NCI-H2081 treated with DMSO at 0.1 percent for 48 hours (cell line): ENCODE results near the gene TANGO2.

Source experiments
- DNase-seq: peaks from one replicate; lab custom pipeline; 2025; lab: John Stamatoyannopoulos, UW

The TANGO2 gene

GRCh38 chr22:19996694-19997384 lies 24.1 kb upstream of the TANGO2 start:
- DNase-seq = no peak

GRCh38 chr22:19997561-19998231 lies 23.2 kb upstream of the TANGO2 start:
- DNase-seq = no peak

- no peak for DNase-seq
Measured at GRCh38 chr22:19998232-19998951, 22.5 kb upstream of the TANGO2 start.

- no peak for DNase-seq
Measured at GRCh38 chr22:19998991-19999820, 21.7 kb upstream of the TANGO2 start.

GRCh38 chr22:20000246-20001081 lies 20.4 kb upstream of the TANGO2 start:
- no peak for DNase-seq

GRCh38 chr22:20001082-20001638 lies 19.8 kb upstream of the TANGO2 start:
- DNase-seq = no peak

GRCh38 chr22:20002128-20002527 lies 18.8 kb upstream of the TANGO2 start:
- DNase-seq = no peak

- DNase-seq = no peak
Measured at GRCh38 chr22:20002636-20003035, 18.3 kb upstream of the TANGO2 start.

GRCh38 chr22:20003304-20003703 lies 17.6 kb upstream of the TANGO2 start:
- DNase-seq = no peak

- DNase-seq = no peak
Measured at GRCh38 chr22:20004464-20004863, 16.4 kb upstream of the TANGO2 start.

GRCh38 chr22:20008221-20008995 lies 12.5 kb upstream of the TANGO2 start:
- no peak for DNase-seq

- DNase-seq = no peak
Measured at GRCh38 chr22:20009018-20009491, 11.9 kb upstream of the TANGO2 start.

GRCh38 chr22:20009582-20010306 lies 11.2 kb upstream of the TANGO2 start:
- DNase-seq = no peak

- no peak for DNase-seq
Measured at GRCh38 chr22:20010307-20011122, 10.4 kb upstream of the TANGO2 start.

- no peak for DNase-seq
Measured at GRCh38 chr22:20011123-20011992, 9.6 kb upstream of the TANGO2 start.

GRCh38 chr22:20011993-20012740 lies 8.7 kb upstream of the TANGO2 start:
- DNase-seq = no peak
